ENCODE measurements around the gene THEM4.

Gene THEM4

DNA sequence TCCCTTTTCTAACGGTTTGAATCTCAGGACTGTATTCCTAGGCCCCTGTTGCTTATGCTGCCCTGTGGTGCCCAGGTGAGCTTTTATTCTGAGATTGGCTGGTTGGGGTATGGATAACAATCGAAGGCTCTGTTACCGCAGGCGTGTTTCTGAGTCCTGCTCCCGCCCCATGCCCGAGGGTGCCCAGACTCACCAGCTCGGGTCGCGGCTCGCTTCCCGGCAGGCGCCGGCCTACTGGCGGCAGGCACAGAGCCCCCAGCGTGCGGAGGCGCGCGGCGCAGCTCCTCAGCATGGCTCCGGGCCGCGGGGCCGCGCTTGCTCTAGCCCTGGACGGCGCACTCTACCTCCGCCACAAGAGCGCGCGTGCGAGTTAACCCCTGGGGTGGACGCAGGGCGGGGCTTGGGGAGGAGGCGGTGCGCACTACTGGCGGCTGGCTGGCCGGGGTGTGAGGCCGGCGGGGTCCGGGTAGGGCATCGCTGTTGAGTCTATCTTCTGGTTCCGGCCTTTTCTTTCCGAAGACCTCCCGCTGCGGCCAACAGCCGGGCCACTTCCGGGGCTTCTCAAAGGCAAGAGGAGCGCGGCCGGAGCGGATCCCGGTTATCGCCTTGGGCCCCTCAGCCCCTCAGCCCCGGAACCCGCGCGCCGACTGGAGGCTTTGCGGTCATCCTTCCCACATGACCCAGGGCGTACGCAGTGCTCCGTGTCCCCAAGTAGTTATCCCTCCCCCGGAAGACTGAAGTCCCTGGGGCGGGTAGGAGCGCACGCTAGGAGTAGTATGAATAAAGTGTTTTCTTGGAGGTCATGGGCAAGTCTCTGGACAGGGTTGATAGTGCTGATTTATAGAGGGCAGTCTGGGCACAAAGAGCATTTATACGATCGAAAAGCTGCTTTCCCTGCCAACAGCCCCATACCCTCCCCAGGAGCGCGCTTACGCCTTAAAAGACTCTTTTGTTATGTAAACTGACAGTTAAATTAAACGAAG lies at the start of gene THEM4:
Gene THEM4, minus strand, starts transcription at position 345 of the 983 bp plus-strand sequence. Its CDS starts 53 bp downstream, at position 292.
- Mint-ChIP-seq H3K27me3 (ENCODE audit: low read depth) (peaks cover 2% of the 10 kb centered on the region), H3K4me1 (ENCODE audit: low read depth) (peaks cover 27% of the 10 kb centered on the region), H3K27ac (peak within 1 kb of the TSS; percentile 82), H3K9me3 (peaks cover 37% of the 10 kb centered on the region), H3K36me3 (ENCODE audit: low read depth) (peaks cover 41% of the 10 kb centered on the region), H3K4me3 (peak within 1 kb of the TSS; percentile 91)
- DNase-seq (ENCODE audit: low spot score) = peak; percentile 95

GRCh38 chr1:151958959-151959358 lies 49.6 kb upstream of the THEM4 start:
- peaks cover 5% of the 10 kb centered on the region for H3K27me3 Mint-ChIP-seq (ENCODE audit: low read depth)
- H3K4me3 Mint-ChIP-seq = no peak overlapping the region
- peaks cover 4% of the 10 kb centered on the region for H3K4me1 Mint-ChIP-seq (ENCODE audit: low read depth)
- no peaks in the 10 kb centered on the region for H3K36me3 Mint-ChIP-seq (ENCODE audit: low read depth)
- no peaks in the 10 kb centered on the region for H3K9me3 Mint-ChIP-seq
- H3K27ac Mint-ChIP-seq = no peak overlapping the region
- no peak for DNase-seq (ENCODE audit: low spot score)

DNA sequence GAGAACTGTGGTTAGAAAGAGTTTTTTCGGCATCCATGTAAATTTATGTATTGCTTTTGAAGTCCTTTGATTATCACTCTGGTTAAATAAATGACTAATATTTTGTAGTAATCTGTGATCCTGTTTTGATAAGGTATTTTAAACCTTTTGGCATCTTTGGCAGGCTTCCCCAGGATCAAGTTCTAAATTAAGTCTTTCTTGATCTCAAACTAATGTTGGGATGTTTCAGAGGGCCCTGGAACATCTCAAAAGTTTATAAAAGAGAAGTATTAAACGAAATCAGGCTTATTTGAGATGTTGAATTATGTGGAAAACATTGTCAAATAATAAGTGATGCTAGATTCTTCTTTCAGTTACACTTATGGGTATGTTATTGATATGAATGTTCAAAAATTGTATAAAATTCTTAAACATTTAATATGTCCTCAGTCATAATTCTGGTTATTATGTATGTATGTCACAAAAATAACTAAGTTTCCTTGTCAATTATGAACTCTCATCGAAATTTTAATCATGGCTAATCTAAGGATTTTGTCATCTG lies 47.7 kb upstream of the THEM4 start:
- Mint-ChIP-seq H3K4me3 (no peak overlapping the region), H3K9me3 (no peaks in the 10 kb centered on the region), H3K27me3 (ENCODE audit: low read depth) (peaks cover 8% of the 10 kb centered on the region), H3K27ac (no peak overlapping the region), H3K4me1 (ENCODE audit: low read depth) (peaks cover 4% of the 10 kb centered on the region), H3K36me3 (ENCODE audit: low read depth) (no peaks in the 10 kb centered on the region)
- DNase-seq (ENCODE audit: low spot score) = no peak

GRCh38 chr1:151953409-151954094 lies 44.2 kb upstream of the THEM4 start:
- no peak for DNase-seq (ENCODE audit: low spot score)
- Mint-ChIP-seq H3K27me3 (ENCODE audit: low read depth) (peaks cover 9% of the 10 kb centered on the region), H3K9me3 (no peaks in the 10 kb centered on the region), H3K36me3 (ENCODE audit: low read depth) (no peaks in the 10 kb centered on the region), H3K27ac (no peak overlapping the region), H3K4me3 (no peak overlapping the region), H3K4me1 (ENCODE audit: low read depth) (no peaks in the 10 kb centered on the region)

GRCh38 chr1:151952811-151953210 lies 43.5 kb upstream of the THEM4 start:
- H3K27ac Mint-ChIP-seq = no peak overlapping the region

DNA sequence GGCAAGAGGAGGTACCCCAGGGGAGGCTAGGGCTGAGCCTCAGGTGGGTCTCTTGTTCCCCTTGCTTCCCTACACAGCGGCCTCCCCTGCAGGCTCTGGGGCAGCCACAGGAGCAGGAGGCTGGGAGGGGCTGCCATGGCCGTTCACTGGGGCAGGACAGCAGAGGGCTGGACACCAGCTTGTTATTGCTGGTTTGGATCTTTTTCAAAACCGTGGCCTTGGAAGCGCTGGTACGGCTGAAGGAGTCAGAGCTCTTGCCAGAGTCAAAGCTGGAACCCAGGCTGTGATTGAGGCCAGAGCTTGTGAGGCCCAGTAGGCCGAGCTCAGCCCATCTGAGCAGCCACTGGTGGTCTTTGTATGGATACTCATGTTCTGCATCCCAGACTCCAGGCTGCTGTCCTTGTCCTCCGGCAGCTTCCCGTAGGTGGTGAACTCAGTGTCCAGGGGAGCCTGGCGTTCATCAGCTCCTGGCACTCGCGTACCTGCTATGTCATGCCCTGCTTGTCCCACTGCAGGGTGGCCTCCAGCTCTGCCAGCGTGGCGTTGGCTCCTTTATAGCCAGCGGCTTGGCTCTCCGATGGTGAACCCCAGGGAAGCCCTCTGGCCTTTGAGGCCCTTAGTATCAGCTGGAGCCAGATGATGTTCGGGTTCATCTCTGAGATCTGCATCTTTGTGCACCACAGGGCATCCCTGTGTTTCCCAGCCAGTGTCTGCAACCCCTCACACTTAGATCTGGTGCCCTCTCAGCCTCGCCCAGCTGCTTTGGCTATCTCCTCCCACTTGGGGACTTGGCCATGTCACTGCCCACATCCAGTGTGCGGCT lies 40.3 kb upstream of the THEM4 start:
- H3K9me3 Mint-ChIP-seq = no peaks in the 10 kb centered on the region
- H3K27me3 Mint-ChIP-seq (ENCODE audit: low read depth) = peaks cover 6% of the 10 kb centered on the region
- H3K36me3 Mint-ChIP-seq (ENCODE audit: low read depth) = no peaks in the 10 kb centered on the region
- no peak for DNase-seq (ENCODE audit: low spot score)
- no peak overlapping the region for H3K27ac Mint-ChIP-seq
- no peak overlapping the region for H3K4me3 Mint-ChIP-seq
- peaks cover 23% of the 10 kb centered on the region for H3K4me1 Mint-ChIP-seq (ENCODE audit: low read depth)

More at GRCh38 chr1:151952811-151953210, 43.5 kb upstream of the THEM4 start:
- DNase-seq (ENCODE audit: low spot score) = no peak
- no peaks in the 10 kb centered on the region for H3K9me3 Mint-ChIP-seq
- H3K27me3 Mint-ChIP-seq (ENCODE audit: low read depth) = peaks cover 9% of the 10 kb centered on the region
- H3K4me1 Mint-ChIP-seq (ENCODE audit: low read depth) = no peaks in the 10 kb centered on the region
- H3K36me3 Mint-ChIP-seq (ENCODE audit: low read depth) = no peaks in the 10 kb centered on the region
- no peak overlapping the region for H3K4me3 Mint-ChIP-seq

GRCh38 chr1:151948506-151948905 lies 39.2 kb upstream of the THEM4 start:
- H3K27me3 Mint-ChIP-seq (ENCODE audit: low read depth) = peaks cover 6% of the 10 kb centered on the region
- DNase-seq (ENCODE audit: low spot score) = no peak
- H3K9me3 Mint-ChIP-seq = no peaks in the 10 kb centered on the region
- H3K27ac Mint-ChIP-seq = no peak overlapping the region
- H3K4me1 Mint-ChIP-seq (ENCODE audit: low read depth) = peaks cover 29% of the 10 kb centered on the region
- H3K36me3 Mint-ChIP-seq (ENCODE audit: low read depth) = no peaks in the 10 kb centered on the region
- H3K4me3 Mint-ChIP-seq = no peak overlapping the region

- H3K4me3 Mint-ChIP-seq = no peak overlapping the region
- H3K27ac Mint-ChIP-seq = peak overlapping the region; percentile 89
- H3K27me3 Mint-ChIP-seq (ENCODE audit: low read depth) = peaks cover 4% of the 10 kb centered on the region
- no peaks in the 10 kb centered on the region for H3K9me3 Mint-ChIP-seq
- no peaks in the 10 kb centered on the region for H3K36me3 Mint-ChIP-seq (ENCODE audit: low read depth)
- H3K4me1 Mint-ChIP-seq (ENCODE audit: low read depth) = peaks cover 32% of the 10 kb centered on the region
- DNase-seq (ENCODE audit: low spot score) = no peak
These were observed 37.8 kb upstream of the THEM4 start for GRCh38 chr1:151947140-151947539.

GRCh38 chr1:151945725-151946722 lies 36.7 kb upstream of the THEM4 start:
- no peaks in the 10 kb centered on the region for H3K36me3 Mint-ChIP-seq (ENCODE audit: low read depth)
- peak overlapping the region; percentile 63 for H3K4me3 Mint-ChIP-seq
- H3K27ac Mint-ChIP-seq = peak overlapping the region; percentile 89
- H3K27me3 Mint-ChIP-seq (ENCODE audit: low read depth) = no peaks in the 10 kb centered on the region
- H3K4me1 Mint-ChIP-seq (ENCODE audit: low read depth) = peaks cover 35% of the 10 kb centered on the region
- no peaks in the 10 kb centered on the region for H3K9me3 Mint-ChIP-seq
- DNase-seq (ENCODE audit: low spot score) = peak; percentile 82

- H3K9me3 Mint-ChIP-seq = no peaks in the 10 kb centered on the region
- H3K27ac Mint-ChIP-seq = peak overlapping the region; percentile 89
- peaks cover 35% of the 10 kb centered on the region for H3K4me1 Mint-ChIP-seq (ENCODE audit: low read depth)
- peak overlapping the region; percentile 63 for H3K4me3 Mint-ChIP-seq
- DNase-seq (ENCODE audit: low spot score) = no peak
- no peaks in the 10 kb centered on the region for H3K36me3 Mint-ChIP-seq (ENCODE audit: low read depth)
- H3K27me3 Mint-ChIP-seq (ENCODE audit: low read depth) = no peaks in the 10 kb centered on the region
These were observed 35.7 kb upstream of the THEM4 start for GRCh38 chr1:151944857-151945575.

DNA sequence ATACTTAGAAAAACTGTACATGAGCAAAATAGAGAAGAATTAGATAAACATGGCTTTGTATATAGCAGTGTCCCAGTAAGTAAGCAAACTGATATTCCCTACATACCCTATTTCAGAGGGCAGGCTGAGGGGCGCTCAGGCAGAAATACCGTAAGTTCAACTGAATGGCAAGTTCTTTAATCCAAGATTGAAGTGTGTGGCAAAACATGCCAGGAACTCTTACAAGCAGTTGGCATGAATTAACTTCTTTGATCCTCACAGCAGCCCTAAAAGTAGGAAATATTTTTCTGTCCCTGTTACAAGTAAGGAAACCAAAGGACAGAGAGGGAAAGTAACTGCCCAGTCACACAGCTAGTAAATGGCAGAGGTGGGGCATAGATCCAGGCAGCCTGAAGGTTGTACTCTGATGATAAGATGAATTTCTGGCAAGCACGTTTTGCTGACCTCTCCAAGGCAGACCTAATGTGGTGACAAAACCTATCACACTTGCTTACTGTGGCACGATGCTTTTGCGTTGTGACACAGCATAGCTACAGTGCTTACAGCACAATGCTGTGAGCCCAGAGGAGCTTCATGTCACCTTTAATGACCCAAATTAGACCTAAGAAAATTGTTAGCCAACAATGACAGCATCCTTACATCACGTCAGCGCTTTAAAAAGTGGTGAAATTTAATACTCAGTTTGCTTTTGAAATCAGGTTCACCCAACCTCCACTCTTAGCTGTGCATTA lies 35.0 kb upstream of the THEM4 start:
- Mint-ChIP-seq H3K27ac (peak overlapping the region; percentile 89), H3K9me3 (no peaks in the 10 kb centered on the region), H3K4me3 (no peak overlapping the region), H3K27me3 (ENCODE audit: low read depth) (no peaks in the 10 kb centered on the region), H3K36me3 (ENCODE audit: low read depth) (no peaks in the 10 kb centered on the region), H3K4me1 (ENCODE audit: low read depth) (peaks cover 35% of the 10 kb centered on the region)
- no peak for DNase-seq (ENCODE audit: low spot score)

Data from T-helper 2 cell treated with Interferon-gamma antibody and Interleukin-4, amounts not matched to agents 5 μg/mL and 100 μg/mL, for 36 hours (primary cell).